Activated CD4-positive, alpha-beta memory T cell treated with anti-CD3 and anti-CD28 coated beads for 36 hours (primary cell): ENCODE data around the gene LRRC4C. TPM values are rescaled to one million over a fixed set of nuclear protein-coding genes. Genes with fewer than 3 reads are reported as not detected.

Experiments used
- CTCF ChIA-PET: fragments of 350-600 bp; sonication (Branson Sonifier 250); formaldehyde crosslinking; loops from one replicate; lab custom pipeline; 2021; ENCODE audit warnings: antibody characterized with exemption, inconsistent platforms; lab: Charles Lee
- POLR2A ChIA-PET: fragments of 350-600 bp; sonication (Branson Sonifier 250); formaldehyde crosslinking; loops from one replicate; lab custom pipeline; 2021; ENCODE audit warnings: antibody characterized with exemption; lab: Charles Lee
- DNase-seq: peaks from one replicate; pipeline ENCODE4 v3.0.0-alpha.2; 2020
- H3K27ac Mint-ChIP-seq: one replicate; pipeline ENCODE4 v1.8.0; 2021; ENCODE audit warnings: mixed read lengths
- H3K27me3 Mint-ChIP-seq: one replicate; pipeline ENCODE4 v1.8.0; 2021; ENCODE audit warnings: mixed read lengths
- H3K36me3 Mint-ChIP-seq: one replicate; pipeline ENCODE4 v1.8.0; 2021; ENCODE audit warnings: mixed read lengths
- H3K4me1 Mint-ChIP-seq: one replicate; pipeline ENCODE4 v1.8.0; 2021; ENCODE audit warnings: low read depth, mixed read lengths
- H3K4me3 Mint-ChIP-seq: one replicate; pipeline ENCODE4 v1.8.0; 2021; ENCODE audit warnings: mild to moderate bottlenecking, mixed read lengths
- H3K9me3 Mint-ChIP-seq: one replicate; pipeline ENCODE4 v1.8.0; 2021; ENCODE audit warnings: mixed read lengths
- intact Hi-C: fragments of 100-400 bp; cut with micrococcal nuclease; formaldehyde crosslinking; loops from one replicate; pipeline ENCODE4 v1.15.1; 2023
- total RNA-seq, 2 experiments: library from RNA; stranded (reverse); gene quantifications; one replicate each; pipeline ENCODE4 v1.2.3, GENCODE V29; 2021

The LRRC4C gene
- total RNA-seq, 2 experiments from 2014 or later, result not detected

- POLR2A ChIA-PET, result no interaction called here
- Mint-ChIP-seq H3K9me3 (peaks cover 19% of the 10 kb centered on the region), H3K36me3 (no peaks in the 10 kb centered on the region), H3K4me1 (no peaks in the 10 kb centered on the region), H3K27me3 (no peaks in the 10 kb centered on the region), H3K4me3 (no peak overlapping the region), H3K27ac (no peak overlapping the region)
- intact Hi-C loops, result no loop called here
- no peak for DNase-seq
- CTCF ChIA-PET, result no interaction called here
Measured at GRCh38 chr11:41058138-41058537, 401.3 kb downstream of the LRRC4C start.

- ChIA-PET CTCF (no interaction called here), POLR2A (no interaction called here)
- DNase-seq, result no peak
- Mint-ChIP-seq H3K9me3 (peaks cover 23% of the 10 kb centered on the region), H3K36me3 (no peaks in the 10 kb centered on the region), H3K4me3 (no peak overlapping the region), H3K27me3 (no peaks in the 10 kb centered on the region), H3K4me1 (no peaks in the 10 kb centered on the region), H3K27ac (no peak overlapping the region)
- intact Hi-C loops, result no loop called here
Measured at GRCh38 chr11:41056892-41057569, 402.4 kb downstream of the LRRC4C start.

- no peaks in the 10 kb centered on the region for H3K27me3 Mint-ChIP-seq
- intact Hi-C loops, result no loop called here
- DNase-seq, result no peak
- no peaks in the 10 kb centered on the region for H3K4me1 Mint-ChIP-seq
- H3K27ac Mint-ChIP-seq, result no peak overlapping the region
- POLR2A ChIA-PET, result no interaction called here
- H3K9me3 Mint-ChIP-seq, result peaks cover 24% of the 10 kb centered on the region
- H3K36me3 Mint-ChIP-seq, result no peaks in the 10 kb centered on the region
- no peak overlapping the region for H3K4me3 Mint-ChIP-seq
- CTCF ChIA-PET, result no interaction called here
Measured at GRCh38 chr11:41053894-41054293, 405.6 kb downstream of the LRRC4C start.

GRCh38 chr11:41051919-41052635, 407.4 kb downstream of the LRRC4C start:
- intact Hi-C loops, result no loop called here
- ChIA-PET POLR2A (no interaction called here), CTCF (no interaction called here)

GRCh38 chr11:41050791-41051190, 408.7 kb downstream of the LRRC4C start:
- H3K27ac Mint-ChIP-seq, result no peak overlapping the region
- POLR2A ChIA-PET, result no interaction called here
- no peaks in the 10 kb centered on the region for H3K4me1 Mint-ChIP-seq
- CTCF ChIA-PET, result no interaction called here
- H3K27me3 Mint-ChIP-seq, result no peaks in the 10 kb centered on the region
- H3K36me3 Mint-ChIP-seq, result no peaks in the 10 kb centered on the region
- intact Hi-C loops, result no loop called here
- no peak overlapping the region for H3K4me3 Mint-ChIP-seq
- peaks cover 24% of the 10 kb centered on the region for H3K9me3 Mint-ChIP-seq
- DNase-seq, result no peak

More at GRCh38 chr11:41051919-41052635, 407.4 kb downstream of the LRRC4C start:
- H3K27ac Mint-ChIP-seq, result no peak overlapping the region
- DNase-seq, result no peak
- peaks cover 30% of the 10 kb centered on the region for H3K9me3 Mint-ChIP-seq
- no peaks in the 10 kb centered on the region for H3K36me3 Mint-ChIP-seq
- H3K4me1 Mint-ChIP-seq, result no peaks in the 10 kb centered on the region
- H3K4me3 Mint-ChIP-seq, result no peak overlapping the region
- H3K27me3 Mint-ChIP-seq, result no peaks in the 10 kb centered on the region

DNA sequence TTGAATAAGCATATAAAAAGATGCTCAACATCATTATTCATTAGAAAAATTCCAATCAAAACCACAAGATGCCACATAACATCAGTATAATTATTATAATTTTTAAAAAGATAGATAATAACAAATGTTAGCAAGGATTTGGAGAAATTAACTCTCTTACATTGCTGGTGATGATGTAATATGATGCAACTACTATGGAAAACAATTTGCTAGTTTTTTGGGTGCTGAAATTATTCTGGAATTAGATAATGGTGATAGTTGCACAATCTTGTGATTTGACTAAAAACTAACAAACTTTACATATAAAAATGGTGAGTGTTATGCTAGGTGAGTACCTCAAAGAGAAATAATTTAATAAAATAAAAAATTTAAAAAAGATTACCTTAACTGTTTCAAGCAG, 412.2 kb downstream of the LRRC4C start:
- no peak overlapping the region for H3K27ac Mint-ChIP-seq

GRCh38 chr11:41045266-41045665, 414.2 kb downstream of the LRRC4C start:
- no peak overlapping the region for H3K4me3 Mint-ChIP-seq
- no peak overlapping the region for H3K27ac Mint-ChIP-seq
- H3K9me3 Mint-ChIP-seq, result peaks cover 29% of the 10 kb centered on the region
- no peaks in the 10 kb centered on the region for H3K27me3 Mint-ChIP-seq
- intact Hi-C loops, result no loop called here
- no peaks in the 10 kb centered on the region for H3K4me1 Mint-ChIP-seq
- ChIA-PET POLR2A (no interaction called here), CTCF (no interaction called here)
- no peak for DNase-seq
- H3K36me3 Mint-ChIP-seq, result no peaks in the 10 kb centered on the region

More for the DNA sequence above, 412.2 kb downstream of the LRRC4C start:
- no peaks in the 10 kb centered on the region for H3K36me3 Mint-ChIP-seq
- intact Hi-C loops, result no loop called here
- no peaks in the 10 kb centered on the region for H3K4me1 Mint-ChIP-seq
- no peak overlapping the region for H3K4me3 Mint-ChIP-seq
- no peaks in the 10 kb centered on the region for H3K27me3 Mint-ChIP-seq
- POLR2A ChIA-PET, result no interaction called here
- DNase-seq, result no peak
- peaks cover 25% of the 10 kb centered on the region for H3K9me3 Mint-ChIP-seq
- CTCF ChIA-PET, result no interaction called here

DNA sequence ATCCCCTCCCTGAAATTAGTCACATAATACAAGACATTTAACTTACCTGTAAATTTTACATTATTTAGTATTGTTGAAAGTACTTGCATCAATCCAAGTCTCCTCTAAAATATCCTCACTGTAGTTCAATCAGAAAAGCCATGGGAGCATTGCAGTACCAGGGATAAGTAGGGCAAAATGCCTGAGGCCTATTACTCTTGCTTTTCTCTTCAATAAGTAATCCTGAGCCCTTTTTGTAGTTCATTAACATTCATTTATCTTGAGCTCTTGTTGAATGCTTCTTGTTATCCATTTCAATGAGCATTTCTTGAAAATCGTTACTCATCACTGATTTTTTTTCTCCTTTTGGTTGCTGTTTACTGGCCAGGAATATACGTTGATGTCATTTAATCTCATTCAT, 414.7 kb downstream of the LRRC4C start:
- Mint-ChIP-seq H3K4me3 (no peak overlapping the region), H3K27me3 (no peaks in the 10 kb centered on the region), H3K9me3 (peaks cover 32% of the 10 kb centered on the region), H3K4me1 (no peaks in the 10 kb centered on the region), H3K36me3 (no peaks in the 10 kb centered on the region), H3K27ac (no peak overlapping the region)
- intact Hi-C loops, result no loop called here
- ChIA-PET CTCF (no interaction called here), POLR2A (no interaction called here)
- DNase-seq, result no peak

- POLR2A ChIA-PET, result no interaction called here
- no peaks in the 10 kb centered on the region for H3K36me3 Mint-ChIP-seq
- no peak overlapping the region for H3K4me3 Mint-ChIP-seq
- peaks cover 29% of the 10 kb centered on the region for H3K9me3 Mint-ChIP-seq
- CTCF ChIA-PET, result interaction anchor here (0.7 kb wide), 1 partner anchor 139 kb away, joined by 3 read pairs; no protein-coding TSS in a partner anchor
- no peak overlapping the region for H3K27ac Mint-ChIP-seq
- no peaks in the 10 kb centered on the region for H3K27me3 Mint-ChIP-seq
- no peaks in the 10 kb centered on the region for H3K4me1 Mint-ChIP-seq
- intact Hi-C loops, result no loop called here
- DNase-seq, result no peak
Measured at GRCh38 chr11:41042688-41043087, 416.8 kb downstream of the LRRC4C start.

- Mint-ChIP-seq H3K4me3 (no peak overlapping the region), H3K36me3 (no peaks in the 10 kb centered on the region), H3K9me3 (peaks cover 28% of the 10 kb centered on the region), H3K27ac (no peak overlapping the region), H3K27me3 (no peaks in the 10 kb centered on the region), H3K4me1 (no peaks in the 10 kb centered on the region)
- ChIA-PET CTCF (no interaction called here), POLR2A (no interaction called here)
- intact Hi-C loops, result no loop called here
- DNase-seq, result no peak
Measured at GRCh38 chr11:41040474-41040873, 419.0 kb downstream of the LRRC4C start.

- Mint-ChIP-seq H3K4me1 (no peaks in the 10 kb centered on the region), H3K27ac (no peak overlapping the region), H3K36me3 (no peaks in the 10 kb centered on the region), H3K9me3 (peaks cover 32% of the 10 kb centered on the region), H3K27me3 (no peaks in the 10 kb centered on the region), H3K4me3 (no peak overlapping the region)
- POLR2A ChIA-PET, result no interaction called here
- intact Hi-C loops, result no loop called here
- CTCF ChIA-PET, result no interaction called here
- no peak for DNase-seq
Measured at GRCh38 chr11:41039592-41039991, 419.9 kb downstream of the LRRC4C start.

GRCh38 chr11:41031551-41032060, 427.8 kb downstream of the LRRC4C start:
- H3K36me3 Mint-ChIP-seq, result no peaks in the 10 kb centered on the region
- intact Hi-C loops, result no loop called here

More at GRCh38 chr11:41031551-41032060, 427.8 kb downstream of the LRRC4C start:
- Mint-ChIP-seq H3K9me3 (peaks cover 8% of the 10 kb centered on the region), H3K27ac (no peak overlapping the region), H3K4me3 (no peak overlapping the region), H3K27me3 (no peaks in the 10 kb centered on the region), H3K4me1 (no peaks in the 10 kb centered on the region)
- CTCF ChIA-PET, result no interaction called here
- no peak for DNase-seq
- POLR2A ChIA-PET, result no interaction called here
